Activated T-helper 9 cell treated with anti-CD3 and anti-CD28 coated beads, Interleukin-2, amount 50 U/mL, for 16 hours (primary cell): Measurements from ENCODE around the gene IGSF6.

Experiments
- DNase-seq: peaks from one replicate; pipeline ENCODE4 v3.0.0-alpha.2; 2020; ENCODE audit warnings: low read depth

Gene IGSF6

GRCh38 chr16:21600031-21600773, 52.2 kb downstream of the IGSF6 start:
- DNase-seq = no peak

GRCh38 chr16:21599122-21600030, 53.0 kb downstream of the IGSF6 start, which contains the start of gene METTL9:
TSS of gene METTL9 (plus strand) at chr16:21599577. CDS start at chr16:21599734, 157 bp downstream.
- peak; percentile 93 for DNase-seq

- DNase-seq = no peak
Observed at GRCh38 chr16:21598701-21599121, 53.7 kb downstream of the IGSF6 start.

- DNase-seq = no peak
Observed at GRCh38 chr16:21598206-21598605, 54.2 kb downstream of the IGSF6 start.

GRCh38 chr16:21597561-21598030, 54.8 kb downstream of the IGSF6 start:
- no peak for DNase-seq

- no peak for DNase-seq
Observed at GRCh38 chr16:21593530-21594289, 58.7 kb downstream of the IGSF6 start.

- DNase-seq = no peak
Observed at GRCh38 chr16:21592191-21592590, 60.2 kb downstream of the IGSF6 start.

- DNase-seq = no peak
Observed at GRCh38 chr16:21590796-21591195, 61.6 kb downstream of the IGSF6 start.

- DNase-seq = no peak
Observed at GRCh38 chr16:21590287-21590686, 62.1 kb downstream of the IGSF6 start.

GRCh38 chr16:21589551-21589950, 62.9 kb downstream of the IGSF6 start:
- no peak for DNase-seq
